Fibroblast of lung (primary cell): Measurements from ENCODE around the gene C19orf38. TPM values are rescaled to one million over a fixed set of nuclear protein-coding genes. Genes with fewer than 3 reads are reported as not detected.

ENCODE experiments used
- DNase-seq, 2 donors: peaks; one replicate each; pipeline versions ENCODE4 v3.0.0 to v3.0.0-alpha.2; 2010; ENCODE audit warnings: low read depth in 2 of 2
- H2AFZ ChIP-seq: 2 replicates; pipeline ENCODE4 v1.5.1; 2012; ENCODE audit warnings: low read length, control low read depth, inconsistent platforms
- H3K27ac ChIP-seq: 2 replicates; pipeline ENCODE4 v1.5.1; 2011; ENCODE audit warnings: low read length, control low read depth; ENCODE audit not compliant: insufficient read depth
- H3K27me3 ChIP-seq: 2 replicates; pipeline ENCODE4 v1.5.1; 2011; ENCODE audit warnings: mild to moderate bottlenecking, low read length; ENCODE audit not compliant: control insufficient read depth, insufficient read depth
- H3K36me3 ChIP-seq: 2 replicates; pipeline ENCODE4 v1.5.1; 2011; ENCODE audit warnings: low read length; ENCODE audit not compliant: control insufficient read depth, insufficient read depth
- H3K4me1 ChIP-seq: 2 replicates; pipeline ENCODE4 v1.5.1; 2011; ENCODE audit warnings: low read length; ENCODE audit not compliant: control insufficient read depth, insufficient read depth; ENCODE audit errors: extremely low read depth
- H3K4me2 ChIP-seq: 2 replicates; pipeline ENCODE4 v1.5.1; 2011; ENCODE audit warnings: low read length, control low read depth; ENCODE audit not compliant: insufficient read depth; ENCODE audit errors: extremely low read depth
- H3K4me3 ChIP-seq, 4 experiments: fragments of 200-600 bp in 1 of 4; sonication (generic) in 1 of 4; replicated peaks in 1 of 4; 2 replicates each; pipeline ENCODE4 v1.5.1; 2011 to 2016; ENCODE audit warnings: low read length in 4 of 4, low read depth in 3 of 4, mild to moderate bottlenecking in 3 of 4, control low read depth in 2 of 4, inconsistent platforms in 1 of 4, mixed read lengths in 1 of 4; ENCODE audit not compliant: insufficient read depth in 1 of 4; ENCODE audit errors: control extremely low read depth in 1 of 4
- H3K79me2 ChIP-seq: 2 replicates; pipeline ENCODE4 v1.5.1; 2012; ENCODE audit warnings: mild to moderate bottlenecking, low read length, inconsistent platforms; ENCODE audit not compliant: control insufficient read depth, insufficient read depth
- H3K9ac ChIP-seq: 2 replicates; pipeline ENCODE4 v1.5.1; 2011; ENCODE audit warnings: mild to moderate bottlenecking, low read length, control low read depth; ENCODE audit not compliant: insufficient read depth
- H3K9me3 ChIP-seq: 2 replicates; pipeline ENCODE4 v1.5.1; 2012; ENCODE audit warnings: low read depth, low read length; ENCODE audit not compliant: control insufficient read depth, insufficient read depth
- H4K20me1 ChIP-seq: 2 replicates; pipeline ENCODE4 v1.5.1; 2011; ENCODE audit warnings: low read length; ENCODE audit not compliant: control insufficient read depth, insufficient read depth; ENCODE audit errors: extremely low read depth
- EZH2 ChIP-seq: IDR thresholded peaks from 2 replicates; pipeline ENCODE4 v1.5.1; 2012; ENCODE audit warnings: low read length, control low read depth, mild to moderate bottlenecking; ENCODE audit errors: missing control alignments
- polyA plus RNA-seq, 2 donors: library from polyadenylated mRNA; depleted of rRNA in 1 of 2; stranded (reverse) in 1 of 2; unstranded in 1 of 2; fragments of >200 nt; gene quantifications; 2 replicates each; pipeline ENCODE4 v1.2.1, GENCODE V29; 2011 to 2012; ENCODE audit warnings: missing spikeins in 1 of 2
- total RNA-seq: library from RNA; depleted of rRNA; stranded (reverse); fragments of >200 nt; gene quantifications from 2 replicates; pipeline ENCODE4 v1.2.1, GENCODE V29; 2014
- TF ChIP-seq, protein P1 (sequence below), 2 donors: IDR thresholded peaks in 1 of 2; conservative IDR thresholded peaks in 1 of 2; 1 replicate in 1 of 2; 2 replicates in 1 of 2; pipeline ENCODE4 v1.5.1; 2011 to 2012; ENCODE audit warnings: low read length in 2 of 2, control low read depth in 1 of 2, inconsistent platforms in 1 of 2, low read depth in 1 of 2, mild to moderate bottlenecking in 1 of 2

C19orf38 gene
- total and polyA plus RNA-seq, 2 donors (not counting 1 experiment from before 2014, with no cell fraction given): 0.08 to 1.3 TPM

DNA sequence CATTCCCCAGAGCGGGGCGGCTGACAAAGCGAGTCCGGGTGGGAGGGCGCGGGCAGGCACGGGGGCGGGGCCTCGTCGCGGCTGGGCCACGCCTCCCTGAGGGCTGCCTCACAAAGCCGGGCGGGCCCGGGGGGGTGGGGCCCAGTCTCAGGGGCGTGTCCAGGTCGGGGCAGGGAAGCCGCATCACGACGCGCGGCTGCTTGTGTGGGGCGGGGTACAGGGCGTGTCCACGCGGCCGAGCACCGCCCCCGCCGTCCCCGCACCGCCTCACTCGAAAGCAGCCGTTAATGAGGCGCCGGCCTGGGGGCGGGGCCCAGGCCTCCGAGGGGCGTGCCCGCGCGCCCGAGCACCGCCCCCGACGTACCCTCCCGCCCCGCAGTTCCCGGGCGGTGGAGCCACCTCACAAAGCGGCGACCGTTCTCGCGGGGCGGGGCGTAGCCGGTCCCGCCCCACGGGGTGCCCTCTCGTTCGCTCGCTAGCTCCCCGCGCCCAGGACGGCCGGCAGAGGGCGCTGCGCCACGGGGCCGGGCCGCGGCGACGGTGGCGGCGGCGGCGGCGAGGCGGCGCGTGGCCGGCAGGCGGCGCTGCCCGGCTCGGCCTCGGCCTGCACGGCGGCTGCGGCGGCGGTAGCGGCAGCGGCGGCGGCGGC lies 22.9 kb downstream of the C19orf38 start, which contains the start of gene CARM1:
TSS of gene CARM1 (plus strand) at position 599 of the 649 bp plus-strand sequence. CDS start 150 bp downstream, outside the sequence.
- Histone ChIP-seq H3K4me1 (no peaks in the 10 kb centered on the region), H3K79me2 (peaks cover 31% of the 10 kb centered on the region), H3K27me3 (no peaks in the 10 kb centered on the region), H4K20me1 (no peaks in the 10 kb centered on the region), H3K9ac (peak within 1 kb of the TSS; percentile 84), H3K27ac (peak within 1 kb of the TSS; percentile 60), H3K36me3 (no peaks in the 10 kb centered on the region), H3K4me2 (peak within 1 kb of the TSS; percentile 93), H2AFZ (peak within 1 kb of the TSS; percentile 75), H3K9me3 (no peaks in the 10 kb centered on the region), H3K4me3 (peak within 1 kb of the TSS; percentile 72 to 83 (median 80))
- TF ChIP-seq, protein P1, sequence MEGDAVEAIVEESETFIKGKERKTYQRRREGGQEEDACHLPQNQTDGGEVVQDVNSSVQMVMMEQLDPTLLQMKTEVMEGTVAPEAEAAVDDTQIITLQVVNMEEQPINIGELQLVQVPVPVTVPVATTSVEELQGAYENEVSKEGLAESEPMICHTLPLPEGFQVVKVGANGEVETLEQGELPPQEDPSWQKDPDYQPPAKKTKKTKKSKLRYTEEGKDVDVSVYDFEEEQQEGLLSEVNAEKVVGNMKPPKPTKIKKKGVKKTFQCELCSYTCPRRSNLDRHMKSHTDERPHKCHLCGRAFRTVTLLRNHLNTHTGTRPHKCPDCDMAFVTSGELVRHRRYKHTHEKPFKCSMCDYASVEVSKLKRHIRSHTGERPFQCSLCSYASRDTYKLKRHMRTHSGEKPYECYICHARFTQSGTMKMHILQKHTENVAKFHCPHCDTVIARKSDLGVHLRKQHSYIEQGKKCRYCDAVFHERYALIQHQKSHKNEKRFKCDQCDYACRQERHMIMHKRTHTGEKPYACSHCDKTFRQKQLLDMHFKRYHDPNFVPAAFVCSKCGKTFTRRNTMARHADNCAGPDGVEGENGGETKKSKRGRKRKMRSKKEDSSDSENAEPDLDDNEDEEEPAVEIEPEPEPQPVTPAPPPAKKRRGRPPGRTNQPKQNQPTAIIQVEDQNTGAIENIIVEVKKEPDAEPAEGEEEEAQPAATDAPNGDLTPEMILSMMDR (conservative IDR thresholded peaks at IDR 0.05 in 1 of 2, IDR thresholded peaks at IDR 0.05 in 1 of 2; ENCODE audit: low read depth in 1 of 2, low read length in 2 of 2): peak; percentile 28 to 42
- no peak for TF ChIP-seq EZH2
- peak; percentile 95 to 99 for DNase-seq

DNA sequence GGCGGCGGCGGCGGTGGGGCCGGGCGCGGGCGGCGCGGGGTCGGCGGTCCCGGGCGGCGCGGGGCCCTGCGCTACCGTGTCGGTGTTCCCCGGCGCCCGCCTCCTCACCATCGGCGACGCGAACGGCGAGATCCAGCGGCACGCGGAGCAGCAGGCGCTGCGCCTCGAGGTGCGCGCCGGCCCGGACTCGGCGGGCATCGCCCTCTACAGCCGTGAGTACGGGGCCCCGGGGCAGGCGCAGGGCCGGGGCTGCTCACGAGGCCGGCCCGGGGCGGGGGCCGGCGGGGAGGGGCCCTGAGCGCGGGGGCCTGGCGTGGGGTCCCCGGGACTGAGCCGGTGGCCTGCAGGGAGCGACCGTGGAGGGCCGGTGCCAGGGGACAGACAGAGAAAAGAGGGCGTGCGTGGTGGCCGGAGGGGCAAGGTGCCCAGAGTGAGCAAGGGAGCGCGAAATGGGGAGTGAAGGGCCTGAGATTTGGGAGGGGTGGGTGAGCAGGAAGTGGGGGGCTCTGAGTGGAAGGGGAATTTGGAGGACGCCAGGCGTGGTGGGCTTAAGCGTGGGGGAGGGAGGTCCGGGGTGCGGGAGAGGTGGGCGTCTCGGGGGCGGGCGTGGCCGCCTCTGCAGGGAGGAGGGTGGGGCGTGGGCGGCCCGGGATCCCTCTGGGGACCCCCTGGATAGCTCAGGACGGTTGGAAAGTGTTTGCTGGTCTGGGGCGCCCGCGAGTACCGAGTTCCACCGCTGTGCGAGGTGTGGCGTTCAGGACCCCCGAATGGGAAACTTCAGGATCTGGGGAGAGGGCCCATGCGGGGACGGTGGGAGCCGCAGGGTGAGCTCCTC lies 23.7 kb downstream of the C19orf38 start:
- no peak for DNase-seq
- peak overlapping the region; percentile 72 to 83 (median 80) for H3K4me3 ChIP-seq
- peaks cover 40% of the 10 kb centered on the region for H3K79me2 ChIP-seq

DNA sequence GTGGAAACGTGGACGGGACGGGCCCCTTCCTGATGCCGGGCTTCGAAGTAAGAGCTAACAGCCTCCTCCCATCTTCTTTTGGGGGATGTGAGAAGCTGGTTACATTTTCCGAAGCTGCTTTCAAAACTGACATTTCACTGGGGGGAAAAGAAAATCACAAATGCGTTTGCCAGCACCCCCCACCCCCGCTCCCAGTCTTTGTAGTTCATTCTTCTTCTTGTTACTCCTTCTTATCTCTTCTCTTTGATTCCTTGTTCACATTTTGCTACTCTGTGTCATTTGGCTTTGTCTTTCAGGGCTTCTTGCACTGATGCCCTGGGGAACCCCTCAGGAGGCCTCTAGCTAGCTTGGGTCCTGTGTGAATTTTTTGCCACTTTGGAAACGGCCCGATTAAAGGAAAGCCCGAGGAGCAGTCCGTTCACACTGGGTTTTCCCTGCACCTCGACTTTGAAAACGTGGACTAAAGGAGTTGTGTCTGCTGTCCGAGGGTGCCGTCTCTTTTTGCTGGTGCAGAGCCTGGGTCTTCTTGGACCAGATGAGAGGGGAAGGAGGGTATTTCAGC lies 24.4 kb downstream of the C19orf38 start:
- peaks cover 40% of the 10 kb centered on the region for H3K79me2 ChIP-seq
- no peak overlapping the region for H2AFZ ChIP-seq
- H4K20me1 ChIP-seq: no peaks in the 10 kb centered on the region
- peaks cover 5% of the 10 kb centered on the region for H3K4me1 ChIP-seq
- peak overlapping the region; percentile 57 for H3K27ac ChIP-seq
- no peaks in the 10 kb centered on the region for H3K27me3 ChIP-seq
- H3K36me3 ChIP-seq: no peaks in the 10 kb centered on the region
- H3K4me3 ChIP-seq: peak overlapping the region; percentile 72 to 83 (median 80)
- no peak for TF ChIP-seq EZH2
- TF ChIP-seq, protein P1 (conservative IDR thresholded peaks at IDR 0.05 in 1 of 2, IDR thresholded peaks at IDR 0.05 in 1 of 2; ENCODE audit: low read depth in 1 of 2, low read length in 2 of 2): no peak
- no peak for DNase-seq
- H3K9me3 ChIP-seq: no peaks in the 10 kb centered on the region
- peak overlapping the region; percentile 93 for H3K4me2 ChIP-seq
- H3K9ac ChIP-seq: peak overlapping the region; percentile 84

More for the DNA sequence above, 23.7 kb downstream of the C19orf38 start:
- peaks cover 5% of the 10 kb centered on the region for H3K4me1 ChIP-seq
- H4K20me1 ChIP-seq: no peaks in the 10 kb centered on the region
- H3K27me3 ChIP-seq: no peaks in the 10 kb centered on the region
- no peaks in the 10 kb centered on the region for H3K36me3 ChIP-seq
- H3K9me3 ChIP-seq: no peaks in the 10 kb centered on the region
- peak overlapping the region; percentile 57 for H2AFZ ChIP-seq
- H3K4me2 ChIP-seq: peak overlapping the region; percentile 93
- peak overlapping the region; percentile 84 for H3K9ac ChIP-seq
- no peak for TF ChIP-seq EZH2
- peak overlapping the region; percentile 57 for H3K27ac ChIP-seq
